GM12878 (cell line): Measurements from ENCODE around the gene ADCYAP1R1. TPM values are rescaled to one million over a fixed set of nuclear protein-coding genes. Genes with fewer than 3 reads are reported as not detected.

Source experiments
- ATAC-seq: fragments of 200-7000 bp; cut with Tn5 transposase; 3 replicates; pipeline ENCODE4 v1.9.1; 2020; ENCODE audit warnings: mild to moderate bottlenecking, moderate library complexity
- BruUV-seq: library from RNA; stranded (reverse); fragments of 400-500 nt; replicated peaks from 2 replicates; lab custom pipeline; 2021; lab: Mats Ljungman, UMichigan
- CTCF ChIA-PET: fragments of 300-600 bp; sonication (Branson Sonifier 250); formaldehyde crosslinking; extraction: SDS; loops from one replicate; lab custom pipeline; 2021; ENCODE audit warnings: inconsistent platforms; lab: Yijun Ruan, JAX
- POLR2A ChIA-PET: fragments of 350-600 bp; formaldehyde crosslinking; extraction: SDS; loops from one replicate; lab custom pipeline; 2021; ENCODE audit warnings: inconsistent platforms; lab: Charles Lee
- RAD21 ChIA-PET: fragments of 300-600 bp; sonication (Branson Sonifier 250); formaldehyde crosslinking; loops from one replicate; lab custom pipeline; 2023; ENCODE audit warnings: antibody characterized with exemption; ENCODE audit not compliant: unreplicated experiment; lab: Charles Lee
- SMC1A ChIA-PET: fragments of 300-600 bp; sonication (Branson Sonifier 250); formaldehyde crosslinking; loops from one replicate; lab custom pipeline; 2023; ENCODE audit not compliant: unreplicated experiment, uncharacterized antibody; lab: Charles Lee
- DNase-seq: peaks from one replicate; pipeline ENCODE4 v3.0.0-alpha.2; 2011; ENCODE audit warnings: low read depth, low spot score
- FAIRE-seq: peaks from 3 replicates; lab custom pipeline; 2011; peaks lifted over from hg19 to GRCh38; lab: Jason Lieb, UNC
- H2AFZ ChIP-seq: 2 replicates; pipeline ENCODE4 v1.6.0; 2011; ENCODE audit warnings: low read depth, low read length, control low read depth; ENCODE audit not compliant: control insufficient read depth
- H3K27ac ChIP-seq: 2 replicates; pipeline ENCODE4 v1.5.1; 2011; ENCODE audit warnings: control low read depth; ENCODE audit not compliant: control insufficient read depth, insufficient read depth
- H3K27me3 ChIP-seq, 2 experiments: replicated peaks in 1 of 2; 2 replicates each; pipeline versions ENCODE4 v1.6.0 to v1.6.1; 2011; ENCODE audit warnings: low read length in 1 of 2; ENCODE audit not compliant: control insufficient read depth in 2 of 2, insufficient read depth in 2 of 2
- H3K36me3 ChIP-seq, 2 experiments: 2 replicates each; pipeline ENCODE4 v1.5.1; 2011; ENCODE audit warnings: low read length in 1 of 2; ENCODE audit not compliant: control insufficient read depth in 2 of 2, insufficient read depth in 2 of 2
- H3K4me1 ChIP-seq: 2 replicates; pipeline ENCODE4 v1.6.1; 2011; ENCODE audit warnings: mild to moderate bottlenecking, low read length, moderate library complexity, mixed read lengths; ENCODE audit not compliant: control insufficient read depth, insufficient read depth
- H3K4me2 ChIP-seq: 2 replicates; pipeline ENCODE4 v1.6.0; 2011; ENCODE audit warnings: control low read depth; ENCODE audit not compliant: control insufficient read depth, insufficient read depth
- H3K4me3 ChIP-seq: fragments of 200-600 bp; sonication (generic); 2 replicates; pipeline ENCODE4 v1.5.1; 2016
- H3K79me2 ChIP-seq: 2 replicates; pipeline ENCODE4 v1.6.0; 2011; ENCODE audit warnings: low read length; ENCODE audit not compliant: control insufficient read depth, insufficient read depth
- H3K9ac ChIP-seq: 2 replicates; pipeline ENCODE4 v1.8.0; 2011; ENCODE audit warnings: low read length, control low read depth, mixed read lengths; ENCODE audit not compliant: control insufficient read depth, insufficient read depth
- H3K9me3 ChIP-seq: replicated peaks from 3 replicates; pipeline ENCODE4 v1.5.1; 2011; ENCODE audit warnings: mild to moderate bottlenecking, low read length; ENCODE audit not compliant: control insufficient read depth, insufficient read depth
- H4K20me1 ChIP-seq: 2 replicates; pipeline ENCODE4 v1.6.0; 2011; ENCODE audit not compliant: control insufficient read depth, insufficient read depth
- ATF7 ChIP-seq: fragments of 450-650 bp; IDR thresholded peaks from 2 replicates; pipeline ENCODE4 v1.6.1; 2016; ENCODE audit warnings: low read depth, mild to moderate bottlenecking
- BRCA1 ChIP-seq: IDR thresholded peaks from 2 replicates; pipeline ENCODE4 v1.6.1; 2011; ENCODE audit warnings: low read depth, low read length, improper control_type of control experiment
- EP300 ChIP-seq, 2 experiments: fragments of 150-350 bp in 1 of 2; IDR thresholded peaks; 2 replicates each; pipeline ENCODE4 v1.6.1; 2011 to 2012; ENCODE audit warnings: low read depth in 2 of 2, low read length in 2 of 2, borderline replicate concordance in 1 of 2, improper control_type of control experiment in 1 of 2, inconsistent platforms in 1 of 2; ENCODE audit not compliant: control insufficient read depth in 1 of 2
- LARP7 ChIP-seq: fragments of 450-650 bp; IDR thresholded peaks from 2 replicates; pipeline ENCODE4 v1.6.1; 2017; ENCODE audit warnings: mild to moderate bottlenecking
- MXI1 ChIP-seq: fragments of 150-350 bp; IDR thresholded peaks from 2 replicates; pipeline ENCODE4 v1.6.1; 2011; ENCODE audit warnings: low read depth, mild to moderate bottlenecking, inconsistent platforms, low read length, improper control_type of control experiment
- NFIC ChIP-seq: IDR thresholded peaks from 2 replicates; pipeline ENCODE4 v1.6.1; 2012; ENCODE audit warnings: low read depth, mild to moderate bottlenecking, inconsistent platforms, low read length, moderate library complexity
- PML ChIP-seq: IDR thresholded peaks from 2 replicates; pipeline ENCODE4 v1.6.1; 2012; ENCODE audit warnings: low read length, inconsistent platforms
- RB1 ChIP-seq: fragments of 450-650 bp; formaldehyde crosslinking; IDR thresholded peaks from 2 replicates; pipeline ENCODE4 v1.6.1; 2017; ENCODE audit warnings: mild to moderate bottlenecking, borderline replicate concordance
- RCOR1 ChIP-seq: conservative IDR thresholded peaks from 2 replicates; pipeline ENCODE4 v1.6.1; 2012; ENCODE audit warnings: low read depth, low read length, improper control_type of control experiment
- SMAD1 ChIP-seq: fragments of 450-650 bp; IDR thresholded peaks from 2 replicates; pipeline ENCODE4 v1.6.1; 2018; ENCODE audit warnings: mild to moderate bottlenecking, low read depth; ENCODE audit not compliant: partially characterized antibody
- STAT1 ChIP-seq: fragments of 450-650 bp; conservative IDR thresholded peaks from 2 replicates; pipeline ENCODE4 v1.6.1; 2014; ENCODE audit warnings: antibody characterized with exemption, mild to moderate bottlenecking
- ZNF217 ChIP-seq: fragments of 450-650 bp; IDR thresholded peaks from 2 replicates; pipeline ENCODE4 v1.6.1; 2017; ENCODE audit warnings: antibody characterized with exemption, mild to moderate bottlenecking
- WGBS: methylation state at CpG from one replicate; pipeline ENCODE4 v1.1.6; 2016; ENCODE audit warnings: low lambda C conversion rate; ENCODE audit not compliant: insufficient replicate concordance, insufficient coverage; ENCODE audit errors: missing lambda C conversion rate; 5-methylcytosine and 5-hydroxymethylcytosine counted together
- in situ Hi-C: fragments of 300-500 bp; cut with MboI; formaldehyde crosslinking; loops from 9 replicates; pipeline ENCODE4 v1.14.3; 2018; ENCODE audit warnings: mixed read lengths
- intact Hi-C: fragments of 100-400 bp; cut with micrococcal nuclease; formaldehyde crosslinking; loops from one replicate; pipeline ENCODE4 v1.14.2; 2022; ENCODE audit not compliant: unreplicated experiment
- polyA plus RNA-seq, 11 experiments: library from polyadenylated mRNA; depleted of rRNA in 4 of 11; unstranded in 6 of 11; stranded (reverse) in 5 of 11; fragments of >200 nt; fragmentation: Nextera tagmentation in 4 of 11; fragmentation: Illumina TruSeq in 1 of 11; extraction: Ambion mirVana in 4 of 11; extraction: Trizol in 1 of 11; gene quantifications; 1 replicate in 1 of 11; 2 replicates in 10 of 11; pipeline versions ENCODE4 v1.2.1 to v1.2.3, GENCODE V29; 2011 to 2016; ENCODE audit warnings: inconsistent platforms in 2 of 11, missing spikeins in 2 of 11, low read depth in 1 of 11
- total RNA-seq, 4 experiments: library from RNA; depleted of rRNA in 3 of 4; stranded (reverse); fragments of >200 nt in 3 of 4; fragmentation: Illumina TruSeq in 1 of 4; extraction: Trizol in 1 of 4; gene quantifications; 2 replicates each; pipeline versions ENCODE4 v1.2.1 to v1.2.3, GENCODE V29; 2013 to 2021
- TF ChIP-seq, protein P1 (sequence below): fragments of 450-650 bp; formaldehyde crosslinking; IDR thresholded peaks from 2 replicates; pipeline ENCODE4 v1.4.0; 2022; ENCODE audit warnings: mild to moderate bottlenecking, moderate library complexity
- TF ChIP-seq, protein P2 (sequence below): fragments of 150-350 bp; IDR thresholded peaks from 2 replicates; pipeline ENCODE4 v1.6.1; 2014; ENCODE audit warnings: mild to moderate bottlenecking, low read depth, low read length
- TF ChIP-seq, protein P3 (sequence below): fragments of 450-650 bp; IDR thresholded peaks from 2 replicates; pipeline ENCODE4 v1.6.1; 2016; ENCODE audit warnings: mild to moderate bottlenecking, moderate library complexity, borderline replicate concordance

Gene ADCYAP1R1
- total and polyA plus RNA-seq, 10 of the 15 experiments (the other 5 are each of a cell fraction or from before 2014, with no cell fraction given): not detected

DNA sequence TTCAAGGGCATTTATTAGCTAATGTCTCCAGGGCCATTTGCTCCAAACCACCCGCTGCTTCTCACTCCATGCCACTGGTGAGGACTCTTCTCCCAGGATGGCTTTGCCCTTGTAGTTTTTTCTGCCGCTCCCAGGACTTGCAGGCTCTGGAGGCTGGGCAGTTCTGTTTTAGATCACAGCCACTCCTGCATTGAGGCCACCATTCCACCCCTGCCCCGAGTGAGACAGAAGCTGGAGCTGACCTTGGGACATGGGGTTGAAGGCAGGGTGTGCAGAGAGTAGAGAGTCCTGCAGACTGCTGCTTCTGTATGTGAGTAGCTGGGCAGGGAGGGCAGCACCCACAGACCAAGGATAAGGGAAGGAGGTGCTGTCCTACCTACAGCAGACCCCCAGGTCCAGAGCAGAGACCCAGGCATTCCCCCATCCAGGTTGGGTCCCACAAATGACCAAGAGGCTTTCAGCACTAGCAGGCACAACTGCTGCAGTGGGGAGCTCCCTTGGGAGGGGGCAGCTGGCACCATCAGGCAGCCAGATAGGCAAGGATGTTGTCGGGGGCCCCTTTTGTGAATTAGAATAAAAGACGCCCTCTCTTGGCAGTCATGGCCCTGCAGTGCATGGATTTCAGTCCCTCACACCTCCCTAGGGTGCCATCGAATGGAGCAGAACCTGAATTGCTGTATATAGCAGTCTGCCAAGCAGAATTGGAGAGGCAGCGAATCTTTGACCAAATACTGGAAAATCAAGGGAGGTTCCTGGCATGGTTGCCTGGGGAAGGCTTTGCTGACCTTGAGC lies 22.7 kb upstream of the ADCYAP1R1 start:
- ChIA-PET RAD21 (no interaction called here), CTCF (interaction anchor here (1.7 kb wide), 1 partner anchor 47 kb away, joined by 5 read pairs; no protein-coding TSS in a partner anchor), POLR2A (no interaction called here), SMC1A (no interaction called here)
- BruUV-seq: no TSS peak
- no peak for DNase-seq
- no peak for ATAC-seq
- Histone ChIP-seq H3K79me2 (no peaks in the 10 kb centered on the region), H3K9me3 (peaks cover 3% of the 10 kb centered on the region; the same call in 1 of the 3 replicates), H3K36me3 (no peaks in the 10 kb centered on the region), H3K27me3 (no peaks in the 10 kb centered on the region; a peak in 2 of 4 replicates), H3K9ac (no peak overlapping the region), H3K4me3 (no peak overlapping the region), H3K27ac (no peak overlapping the region), H4K20me1 (no peaks in the 10 kb centered on the region), H2AFZ (no peak overlapping the region), H3K4me2 (no peak overlapping the region), H3K4me1 (no peaks in the 10 kb centered on the region)
- intact Hi-C loops: no loop called here
- FAIRE-seq: no peak
- WGBS: 24% methylated on average over 7 of the region's 7 CpGs
- in situ Hi-C loops: no loop called here
- TF ChIP-seq SMAD1 (no peak), BRCA1 (no peak), MXI1 (no peak), PML (no peak), EP300 (IDR thresholded peaks at IDR 0.05; ENCODE audit: borderline replicate concordance in 1 of 2, control insufficient read depth in 1 of 2, low read depth in 2 of 2, low read length in 2 of 2) (no peak), NFIC (no peak), STAT1 (no peak), RB1 (no peak), RCOR1 (no peak), ATF7 (no peak), LARP7 (no peak), ZNF217 (no peak)
- TF ChIP-seq, protein P1, sequence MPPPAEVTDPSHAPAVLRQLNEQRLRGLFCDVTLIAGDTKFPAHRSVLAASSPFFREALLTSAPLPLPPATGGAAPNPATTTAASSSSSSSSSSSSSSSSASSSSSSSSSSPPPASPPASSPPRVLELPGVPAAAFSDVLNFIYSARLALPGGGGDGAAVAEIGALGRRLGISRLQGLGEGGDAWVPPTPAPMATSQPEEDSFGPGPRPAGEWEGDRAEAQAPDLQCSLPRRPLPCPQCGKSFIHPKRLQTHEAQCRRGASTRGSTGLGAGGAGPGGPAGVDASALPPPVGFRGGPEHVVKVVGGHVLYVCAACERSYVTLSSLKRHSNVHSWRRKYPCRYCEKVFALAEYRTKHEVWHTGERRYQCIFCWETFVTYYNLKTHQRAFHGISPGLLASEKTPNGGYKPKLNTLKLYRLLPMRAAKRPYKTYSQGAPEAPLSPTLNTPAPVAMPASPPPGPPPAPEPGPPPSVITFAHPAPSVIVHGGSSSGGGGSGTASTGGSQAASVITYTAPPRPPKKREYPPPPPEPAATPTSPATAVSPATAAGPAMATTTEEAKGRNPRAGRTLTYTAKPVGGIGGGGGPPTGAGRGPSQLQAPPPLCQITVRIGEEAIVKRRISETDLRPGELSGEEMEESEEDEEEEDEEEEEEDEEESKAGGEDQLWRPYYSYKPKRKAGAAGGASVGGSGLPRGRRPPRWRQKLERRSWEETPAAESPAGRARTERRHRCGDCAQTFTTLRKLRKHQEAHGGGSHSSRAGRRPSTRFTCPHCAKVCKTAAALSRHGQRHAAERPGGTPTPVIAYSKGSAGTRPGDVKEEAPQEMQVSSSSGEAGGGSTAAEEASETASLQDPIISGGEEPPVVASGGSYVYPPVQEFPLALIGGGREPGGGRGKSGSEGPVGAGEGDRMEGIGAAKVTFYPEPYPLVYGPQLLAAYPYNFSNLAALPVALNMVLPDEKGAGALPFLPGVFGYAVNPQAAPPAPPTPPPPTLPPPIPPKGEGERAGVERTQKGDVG: no peak
- TF ChIP-seq, protein P2, sequence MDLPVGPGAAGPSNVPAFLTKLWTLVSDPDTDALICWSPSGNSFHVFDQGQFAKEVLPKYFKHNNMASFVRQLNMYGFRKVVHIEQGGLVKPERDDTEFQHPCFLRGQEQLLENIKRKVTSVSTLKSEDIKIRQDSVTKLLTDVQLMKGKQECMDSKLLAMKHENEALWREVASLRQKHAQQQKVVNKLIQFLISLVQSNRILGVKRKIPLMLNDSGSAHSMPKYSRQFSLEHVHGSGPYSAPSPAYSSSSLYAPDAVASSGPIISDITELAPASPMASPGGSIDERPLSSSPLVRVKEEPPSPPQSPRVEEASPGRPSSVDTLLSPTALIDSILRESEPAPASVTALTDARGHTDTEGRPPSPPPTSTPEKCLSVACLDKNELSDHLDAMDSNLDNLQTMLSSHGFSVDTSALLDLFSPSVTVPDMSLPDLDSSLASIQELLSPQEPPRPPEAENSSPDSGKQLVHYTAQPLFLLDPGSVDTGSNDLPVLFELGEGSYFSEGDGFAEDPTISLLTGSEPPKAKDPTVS: no peak
- TF ChIP-seq, protein P3, sequence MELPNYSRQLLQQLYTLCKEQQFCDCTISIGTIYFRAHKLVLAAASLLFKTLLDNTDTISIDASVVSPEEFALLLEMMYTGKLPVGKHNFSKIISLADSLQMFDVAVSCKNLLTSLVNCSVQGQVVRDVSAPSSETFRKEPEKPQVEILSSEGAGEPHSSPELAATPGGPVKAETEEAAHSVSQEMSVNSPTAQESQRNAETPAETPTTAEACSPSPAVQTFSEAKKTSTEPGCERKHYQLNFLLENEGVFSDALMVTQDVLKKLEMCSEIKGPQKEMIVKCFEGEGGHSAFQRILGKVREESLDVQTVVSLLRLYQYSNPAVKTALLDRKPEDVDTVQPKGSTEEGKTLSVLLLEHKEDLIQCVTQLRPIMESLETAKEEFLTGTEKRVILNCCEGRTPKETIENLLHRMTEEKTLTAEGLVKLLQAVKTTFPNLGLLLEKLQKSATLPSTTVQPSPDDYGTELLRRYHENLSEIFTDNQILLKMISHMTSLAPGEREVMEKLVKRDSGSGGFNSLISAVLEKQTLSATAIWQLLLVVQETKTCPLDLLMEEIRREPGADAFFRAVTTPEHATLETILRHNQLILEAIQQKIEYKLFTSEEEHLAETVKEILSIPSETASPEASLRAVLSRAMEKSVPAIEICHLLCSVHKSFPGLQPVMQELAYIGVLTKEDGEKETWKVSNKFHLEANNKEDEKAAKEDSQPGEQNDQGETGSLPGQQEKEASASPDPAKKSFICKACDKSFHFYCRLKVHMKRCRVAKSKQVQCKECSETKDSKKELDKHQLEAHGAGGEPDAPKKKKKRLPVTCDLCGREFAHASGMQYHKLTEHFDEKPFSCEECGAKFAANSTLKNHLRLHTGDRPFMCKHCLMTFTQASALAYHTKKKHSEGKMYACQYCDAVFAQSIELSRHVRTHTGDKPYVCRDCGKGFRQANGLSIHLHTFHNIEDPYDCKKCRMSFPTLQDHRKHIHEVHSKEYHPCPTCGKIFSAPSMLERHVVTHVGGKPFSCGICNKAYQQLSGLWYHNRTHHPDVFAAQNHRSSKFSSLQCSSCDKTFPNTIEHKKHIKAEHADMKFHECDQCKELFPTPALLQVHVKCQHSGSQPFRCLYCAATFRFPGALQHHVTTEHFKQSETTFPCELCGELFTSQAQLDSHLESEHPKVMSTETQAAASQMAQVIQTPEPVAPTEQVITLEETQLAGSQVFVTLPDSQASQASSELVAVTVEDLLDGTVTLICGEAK: no peak
